ENCODE measurements around the gene ZNF441. TPM values are rescaled to one million over a fixed set of nuclear protein-coding genes. Genes with fewer than 3 reads are reported as not detected.

Gene ZNF441
- total RNA-seq, 2 experiments from 2014 or later = 8.3 to 8.9 TPM

- ChIA-PET CTCF (no interaction called here), POLR2A (no interaction called here)
- Mint-ChIP-seq H3K4me3 (no peak overlapping the region), H3K4me1 (no peaks in the 10 kb centered on the region), H3K36me3 (ENCODE audit: low read depth) (peaks cover 56% of the 10 kb centered on the region), H3K9me3 (peaks cover 60% of the 10 kb centered on the region), H3K27ac (no peak overlapping the region), H3K27me3 (no peaks in the 10 kb centered on the region)
- DNase-seq = no peak
Observed at GRCh38 chr19:11833541-11833940, 66.7 kb downstream of the ZNF441 start.

Other genes with a start within 250 kb of the ZNF441 start
- gene ECSIT, start 237.9 kb upstream of the ZNF441 start, total RNA-seq = 10 to 100 TPM; 24.8 to 26.8 TPM
- not detected for gene CNN1, start 228.1 kb upstream of the ZNF441 start, total RNA-seq
- 10 to 100 TPM; 49.7 to 50.2 TPM for gene ELOF1, start 207.8 kb upstream of the ZNF441 start, total RNA-seq
- gene ACP5, start 189.4 kb upstream of the ZNF441 start, total RNA-seq = 10 to 100 TPM; 21.3 to 21.4 TPM
- gene ZNF627, start 169.5 kb upstream of the ZNF441 start, total RNA-seq = 1 to 10 TPM; 6.1 to 6.7 TPM
- 1 to 10 TPM; 4.0 to 4.9 TPM for gene ZNF823, start 28.1 kb upstream of the ZNF441 start, total RNA-seq
- under 1 TPM; 0.80 to 0.98 TPM for gene ZNF491, start 31.5 kb downstream of the ZNF441 start, total RNA-seq
- gene ZNF440, start 47.3 kb downstream of the ZNF441 start, total RNA-seq = 10 to 100 TPM; 11.9 to 14.7 TPM
- 1 to 10 TPM; 3.0 to 3.3 TPM for gene ZNF439, start 81.7 kb downstream of the ZNF441 start, total RNA-seq
- gene ZNF69, start 120.8 kb downstream of the ZNF441 start, total RNA-seq = 1 to 10 TPM; 2.3 to 2.7 TPM
- gene ZNF700, start 158.1 kb downstream of the ZNF441 start, total RNA-seq = 10 to 100 TPM; 19.1 to 20.4 TPM
- gene ZNF763, start 198.0 kb downstream of the ZNF441 start, total RNA-seq = 1 to 10 TPM; 1.4 to 2.2 TPM